Panc1 (cell line): ENCODE results near the gene SLC25A33. TPM values are rescaled to one million over a fixed set of nuclear protein-coding genes. Genes with fewer than 3 reads are reported as not detected.

Experiments used
- ATAC-seq: fragments of 200-7000 bp; cut with Tn5 transposase; 2 replicates; pipeline ENCODE4 v1.9.1; 2020; ENCODE audit warnings: mild to moderate bottlenecking, moderate library complexity
- BruUV-seq: library from RNA; stranded (reverse); fragments of 400-500 nt; replicated peaks from 2 replicates; lab custom pipeline; 2021; lab: Mats Ljungman, UMichigan
- CTCF ChIA-PET: fragments of 300-600 bp; sonication (Branson Sonifier 250); formaldehyde crosslinking; loops from one replicate; lab custom pipeline; 2022; ENCODE audit warnings: antibody characterized with exemption; lab: Charles Lee
- POLR2A ChIA-PET: fragments of 300-600 bp; sonication (Branson Sonifier 250); formaldehyde crosslinking; loops from one replicate; lab custom pipeline; 2022; ENCODE audit warnings: antibody characterized with exemption; lab: Charles Lee
- DNase-seq: peaks from one replicate; pipeline ENCODE4 v3.0.0-alpha.2; 2010; ENCODE audit warnings: low read depth, low spot score
- H3K27ac ChIP-seq: 2 replicates; pipeline ENCODE4 v1.5.1; 2011; ENCODE audit warnings: mild to moderate bottlenecking, low read length, inconsistent platforms
- H3K27me3 ChIP-seq: fragments of 200-500 bp; sonication (Bioruptor generic); 2 replicates; pipeline ENCODE4 v1.6.0; 2014; ENCODE audit warnings: low read length, inconsistent platforms; ENCODE audit not compliant: control insufficient read depth, insufficient read depth
- H3K36me3 ChIP-seq: fragments of 200-500 bp; sonication (Bioruptor generic); 2 replicates; pipeline ENCODE4 v1.5.1; 2014; ENCODE audit warnings: inconsistent platforms, mild to moderate bottlenecking, low read length, moderate library complexity; ENCODE audit not compliant: control insufficient read depth, insufficient read depth
- H3K4me1 ChIP-seq: 2 replicates; pipeline ENCODE4 v1.5.1; 2011; ENCODE audit warnings: inconsistent platforms, mild to moderate bottlenecking, low read length, moderate library complexity; ENCODE audit not compliant: control insufficient read depth, insufficient read depth
- H3K4me3 ChIP-seq, 2 experiments: 2 replicates each; pipeline ENCODE4 v1.5.1; 2011 to 2012; ENCODE audit warnings: low read depth in 2 of 2, low read length in 2 of 2, mild to moderate bottlenecking in 2 of 2, inconsistent platforms in 1 of 2, moderate library complexity in 1 of 2
- H3K9me3 ChIP-seq: fragments of 200-500 bp; sonication (Bioruptor generic); 2 replicates; pipeline ENCODE4 v1.5.1; 2014; ENCODE audit warnings: low read depth, mild to moderate bottlenecking, inconsistent platforms, low read length, moderate library complexity; ENCODE audit not compliant: control insufficient read depth, insufficient read depth
- CTCF ChIP-seq: fragments of 450-650 bp; IDR thresholded peaks from 2 replicates; pipeline ENCODE4 v1.5.1; 2017; ENCODE audit warnings: mild to moderate bottlenecking
- POLR2AphosphoS5 ChIP-seq: IDR thresholded peaks from 2 replicates; pipeline ENCODE4 v1.6.1; 2012; ENCODE audit warnings: mild to moderate bottlenecking, low read depth, low read length, moderate library complexity
- REST ChIP-seq, 2 experiments: IDR thresholded peaks; 2 replicates each; pipeline ENCODE4 v1.6.1; 2011 to 2012; ENCODE audit warnings: low read depth in 2 of 2, control low read depth in 1 of 2, low read length in 1 of 2, mild to moderate bottlenecking in 1 of 2, moderate library complexity in 1 of 2; ENCODE audit not compliant: insufficient read depth in 1 of 2
- SIN3A ChIP-seq: IDR thresholded peaks from 2 replicates; pipeline ENCODE4 v1.6.1; 2012; ENCODE audit warnings: low read depth, mild to moderate bottlenecking, low read length, moderate library complexity, borderline replicate concordance; ENCODE audit not compliant: insufficient read depth
- TCF7L2 ChIP-seq: IDR thresholded peaks from 2 replicates; pipeline ENCODE4 v1.6.1; 2011; ENCODE audit warnings: mild to moderate bottlenecking, low read depth, low read length, inconsistent platforms
- in situ Hi-C: cut with HindIII; loops from 2 replicates; pipeline ENCODE4 v1.10.0; 2016; ENCODE audit warnings: low sequenced_read_pairs, low pct_unique_long_range_greater_than_20kb
- intact Hi-C: fragments of 100-400 bp; cut with micrococcal nuclease; formaldehyde crosslinking; loops from one replicate; pipeline ENCODE4 v1.10.0; 2022; ENCODE audit not compliant: unreplicated experiment
- total RNA-seq: library from RNA; stranded (reverse); gene quantifications from one replicate; pipeline ENCODE4 v1.2.1, GENCODE V29; 2021; ENCODE audit not compliant: unreplicated experiment

SLC25A33 gene
- total RNA-seq, 1 experiment from 2014 or later, result 13.4 TPM

DNA sequence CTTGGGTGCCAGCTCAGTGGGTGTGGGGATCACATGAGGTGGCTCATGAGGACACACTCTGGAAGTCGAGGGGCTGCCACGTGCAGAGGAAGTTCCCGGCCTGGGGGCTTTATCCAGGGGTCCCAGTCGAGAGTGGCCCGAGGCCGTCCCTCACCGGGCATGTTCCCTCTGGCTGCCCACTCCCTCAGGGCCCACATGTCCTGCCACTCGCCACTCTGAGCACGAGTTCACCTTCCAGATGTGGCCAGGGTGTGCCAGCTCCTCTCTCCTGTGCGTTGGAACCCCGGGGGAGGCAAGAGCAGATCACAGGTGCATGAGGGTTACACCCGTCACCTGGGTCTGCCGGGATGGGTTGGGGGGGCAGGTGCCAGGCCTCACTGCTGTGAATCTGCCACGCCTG, 64.0 kb downstream of the SLC25A33 start:
- TF ChIP-seq SIN3A (no peak), CTCF (no peak), POLR2AphosphoS5 (no peak), REST (IDR thresholded peaks at IDR 0.05; ENCODE audit: insufficient read depth in 1 of 2, low read depth in 2 of 2, low read length in 1 of 2) (no peak), TCF7L2 (no peak)
- Histone ChIP-seq H3K4me3 (no peak overlapping the region), H3K9me3 (no peaks in the 10 kb centered on the region), H3K27me3 (no peaks in the 10 kb centered on the region), H3K36me3 (no peaks in the 10 kb centered on the region), H3K4me1 (no peaks in the 10 kb centered on the region), H3K27ac (no peak overlapping the region)
- ATAC-seq (no peak), DNase-seq (no peak)
- ChIA-PET CTCF (interaction anchor here (0.6 to 0.7 kb wide), 3 partner anchors 15 to 1125 kb away, joined by 3 to 4 read pairs (median 3); no protein-coding TSS in a partner anchor), POLR2A (no interaction called here)
- intact Hi-C loops, result no loop called here
- no TSS peak for BruUV-seq
- in situ Hi-C loops, result no loop called here

- ChIA-PET POLR2A (no interaction called here), CTCF (no interaction called here)
- Histone ChIP-seq H3K27me3 (no peaks in the 10 kb centered on the region), H3K9me3 (no peaks in the 10 kb centered on the region), H3K4me3 (no peak overlapping the region), H3K4me1 (no peaks in the 10 kb centered on the region), H3K36me3 (no peaks in the 10 kb centered on the region), H3K27ac (no peak overlapping the region)
- DNase-seq (no peak), ATAC-seq (no peak)
- no TSS peak for BruUV-seq
- intact Hi-C loops, result no loop called here
- in situ Hi-C loops, result no loop called here
- TF ChIP-seq POLR2AphosphoS5 (no peak), SIN3A (no peak), TCF7L2 (no peak), CTCF (no peak), REST (IDR thresholded peaks at IDR 0.05; ENCODE audit: insufficient read depth in 1 of 2, low read depth in 2 of 2, low read length in 1 of 2) (no peak)
Measured at GRCh38 chr1:9603766-9604753, 64.8 kb downstream of the SLC25A33 start.
